GM12878 (cell line): ENCODE data around the gene PTPRM. TPM values are rescaled to one million over a fixed set of nuclear protein-coding genes. Genes with fewer than 3 reads are reported as not detected.
A peak's percentile ranks its signal among the peaks of the same experiment; 100 is the strongest.

Experiments used
- ATAC-seq: fragments of 200-7000 bp; cut with Tn5 transposase; 3 replicates; pipeline ENCODE4 v1.9.1; 2020; ENCODE audit warnings: mild to moderate bottlenecking, moderate library complexity
- BruUV-seq: library from RNA; stranded (reverse); fragments of 400-500 nt; replicated peaks from 2 replicates; lab custom pipeline; 2021; lab: Mats Ljungman, UMichigan
- CTCF ChIA-PET: fragments of 300-600 bp; sonication (Branson Sonifier 250); formaldehyde crosslinking; extraction: SDS; loops from one replicate; lab custom pipeline; 2021; ENCODE audit warnings: inconsistent platforms; lab: Yijun Ruan, JAX
- POLR2A ChIA-PET: fragments of 350-600 bp; formaldehyde crosslinking; extraction: SDS; loops from one replicate; lab custom pipeline; 2021; ENCODE audit warnings: inconsistent platforms; lab: Charles Lee
- RAD21 ChIA-PET: fragments of 300-600 bp; sonication (Branson Sonifier 250); formaldehyde crosslinking; loops from one replicate; lab custom pipeline; 2023; ENCODE audit warnings: antibody characterized with exemption; ENCODE audit not compliant: unreplicated experiment; lab: Charles Lee
- SMC1A ChIA-PET: fragments of 300-600 bp; sonication (Branson Sonifier 250); formaldehyde crosslinking; loops from one replicate; lab custom pipeline; 2023; ENCODE audit not compliant: unreplicated experiment, uncharacterized antibody; lab: Charles Lee
- DNase-seq: peaks from one replicate; pipeline ENCODE4 v3.0.0-alpha.2; 2011; ENCODE audit warnings: low read depth, low spot score
- FAIRE-seq: peaks from 3 replicates; lab custom pipeline; 2011; peaks lifted over from hg19 to GRCh38; lab: Jason Lieb, UNC
- H2AFZ ChIP-seq: 2 replicates; pipeline ENCODE4 v1.6.0; 2011; ENCODE audit warnings: low read depth, low read length, control low read depth; ENCODE audit not compliant: control insufficient read depth
- H3K27ac ChIP-seq: 2 replicates; pipeline ENCODE4 v1.5.1; 2011; ENCODE audit warnings: control low read depth; ENCODE audit not compliant: control insufficient read depth, insufficient read depth
- H3K27me3 ChIP-seq, 2 experiments: replicated peaks in 1 of 2; 2 replicates each; pipeline versions ENCODE4 v1.6.0 to v1.6.1; 2011; ENCODE audit warnings: low read length in 1 of 2; ENCODE audit not compliant: control insufficient read depth in 2 of 2, insufficient read depth in 2 of 2
- H3K36me3 ChIP-seq, 2 experiments: 2 replicates each; pipeline ENCODE4 v1.5.1; 2011; ENCODE audit warnings: low read length in 1 of 2; ENCODE audit not compliant: control insufficient read depth in 2 of 2, insufficient read depth in 2 of 2
- H3K4me1 ChIP-seq: 2 replicates; pipeline ENCODE4 v1.6.1; 2011; ENCODE audit warnings: mild to moderate bottlenecking, low read length, moderate library complexity, mixed read lengths; ENCODE audit not compliant: control insufficient read depth, insufficient read depth
- H3K4me2 ChIP-seq: 2 replicates; pipeline ENCODE4 v1.6.0; 2011; ENCODE audit warnings: control low read depth; ENCODE audit not compliant: control insufficient read depth, insufficient read depth
- H3K4me3 ChIP-seq: fragments of 200-600 bp; sonication (generic); 2 replicates; pipeline ENCODE4 v1.5.1; 2016
- H3K79me2 ChIP-seq: 2 replicates; pipeline ENCODE4 v1.6.0; 2011; ENCODE audit warnings: low read length; ENCODE audit not compliant: control insufficient read depth, insufficient read depth
- H3K9ac ChIP-seq: 2 replicates; pipeline ENCODE4 v1.8.0; 2011; ENCODE audit warnings: low read length, control low read depth, mixed read lengths; ENCODE audit not compliant: control insufficient read depth, insufficient read depth
- H3K9me3 ChIP-seq: replicated peaks from 3 replicates; pipeline ENCODE4 v1.5.1; 2011; ENCODE audit warnings: mild to moderate bottlenecking, low read length; ENCODE audit not compliant: control insufficient read depth, insufficient read depth
- H4K20me1 ChIP-seq: 2 replicates; pipeline ENCODE4 v1.6.0; 2011; ENCODE audit not compliant: control insufficient read depth, insufficient read depth
- ATF2 ChIP-seq: IDR thresholded peaks from 2 replicates; pipeline ENCODE4 v1.6.1; 2012; ENCODE audit warnings: low read length, inconsistent platforms
- CBFB ChIP-seq: IDR thresholded peaks from 2 replicates; pipeline ENCODE4 v1.6.1; 2016; ENCODE audit warnings: antibody characterized with exemption, low read depth
- CHD4 ChIP-seq: fragments of 200-600 bp; sonication (generic); IDR thresholded peaks from 2 replicates; pipeline ENCODE4 v1.6.1; 2016; ENCODE audit warnings: mild to moderate bottlenecking
- E2F4 ChIP-seq: IDR thresholded peaks from 2 replicates; pipeline ENCODE4 v1.6.1; 2012; ENCODE audit warnings: low read depth, low read length, improper control_type of control experiment
- ESRRA ChIP-seq: IDR thresholded peaks from 2 replicates; pipeline ENCODE4 v1.6.1; 2012; ENCODE audit warnings: mild to moderate bottlenecking, low read length, improper control_type of control experiment
- EZH2 ChIP-seq: IDR thresholded peaks from 2 replicates; pipeline ENCODE4 v1.6.1; 2012; ENCODE audit warnings: low read depth, mild to moderate bottlenecking, control low read depth, inconsistent platforms, low read length, borderline replicate concordance; ENCODE audit not compliant: control insufficient read depth
- KDM1A ChIP-seq: fragments of 200-600 bp; sonication (generic); IDR thresholded peaks from 2 replicates; pipeline ENCODE4 v1.6.1; 2016; ENCODE audit warnings: borderline replicate concordance
- KLF5 ChIP-seq: fragments of 450-650 bp; IDR thresholded peaks from 2 replicates; pipeline ENCODE4 v1.6.1; 2014; ENCODE audit warnings: mild to moderate bottlenecking; ENCODE audit not compliant: partially characterized antibody
- NFYA ChIP-seq: IDR thresholded peaks from 2 replicates; pipeline ENCODE4 v1.6.1; 2011; ENCODE audit warnings: low read depth, mild to moderate bottlenecking, low read length, improper control_type of control experiment, borderline replicate concordance
- NR2F1 ChIP-seq: fragments of 450-650 bp; conservative IDR thresholded peaks from 2 replicates; pipeline ENCODE4 v1.6.1; 2017; ENCODE audit warnings: mild to moderate bottlenecking
- NRF1 ChIP-seq: conservative IDR thresholded peaks from 2 replicates; pipeline ENCODE4 v1.6.1; 2011; ENCODE audit warnings: mild to moderate bottlenecking, low read depth, low read length, improper control_type of control experiment
- PAX8 ChIP-seq: fragments of 450-650 bp; IDR thresholded peaks from 2 replicates; pipeline ENCODE4 v1.6.1; 2017; ENCODE audit warnings: mild to moderate bottlenecking, moderate library complexity
- PML ChIP-seq: IDR thresholded peaks from 2 replicates; pipeline ENCODE4 v1.6.1; 2012; ENCODE audit warnings: low read length, inconsistent platforms
- SREBF2 ChIP-seq: IDR thresholded peaks from 2 replicates; pipeline ENCODE4 v1.6.1; 2012; ENCODE audit warnings: mild to moderate bottlenecking, low read length
- SUPT20H ChIP-seq: IDR thresholded peaks from 2 replicates; pipeline ENCODE4 v1.6.1; 2011; ENCODE audit warnings: low read depth, mild to moderate bottlenecking, low read length, moderate library complexity, borderline replicate concordance; ENCODE audit not compliant: control insufficient read depth
- ZNF622 ChIP-seq: fragments of 450-650 bp; IDR thresholded peaks from 2 replicates; pipeline ENCODE4 v1.6.1; 2017; ENCODE audit warnings: mild to moderate bottlenecking, inconsistent platforms
- WGBS: methylation state at CpG from one replicate; pipeline ENCODE4 v1.1.6; 2016; ENCODE audit warnings: low lambda C conversion rate; ENCODE audit not compliant: insufficient replicate concordance, insufficient coverage; ENCODE audit errors: missing lambda C conversion rate; 5-methylcytosine and 5-hydroxymethylcytosine counted together
- in situ Hi-C: fragments of 300-500 bp; cut with MboI; formaldehyde crosslinking; loops from 9 replicates; pipeline ENCODE4 v1.14.3; 2018; ENCODE audit warnings: mixed read lengths
- intact Hi-C: fragments of 100-400 bp; cut with micrococcal nuclease; formaldehyde crosslinking; loops from one replicate; pipeline ENCODE4 v1.14.2; 2022; ENCODE audit not compliant: unreplicated experiment
- polyA plus RNA-seq, 11 experiments: library from polyadenylated mRNA; depleted of rRNA in 4 of 11; unstranded in 6 of 11; stranded (reverse) in 5 of 11; fragments of >200 nt; fragmentation: Nextera tagmentation in 4 of 11; fragmentation: Illumina TruSeq in 1 of 11; extraction: Ambion mirVana in 4 of 11; extraction: Trizol in 1 of 11; gene quantifications; 1 replicate in 1 of 11; 2 replicates in 10 of 11; pipeline versions ENCODE4 v1.2.1 to v1.2.3, GENCODE V29; 2011 to 2016; ENCODE audit warnings: inconsistent platforms in 2 of 11, missing spikeins in 2 of 11, low read depth in 1 of 11
- total RNA-seq, 4 experiments: library from RNA; depleted of rRNA in 3 of 4; stranded (reverse); fragments of >200 nt in 3 of 4; fragmentation: Illumina TruSeq in 1 of 4; extraction: Trizol in 1 of 4; gene quantifications; 2 replicates each; pipeline versions ENCODE4 v1.2.1 to v1.2.3, GENCODE V29; 2013 to 2021
- TF ChIP-seq, protein P1 (sequence below): fragments of 450-650 bp; formaldehyde crosslinking; IDR thresholded peaks from 2 replicates; pipeline ENCODE4 v1.4.0; 2022; ENCODE audit warnings: mild to moderate bottlenecking, moderate library complexity
- TF ChIP-seq, protein P2 (sequence below): fragments of 450-650 bp; IDR thresholded peaks from 2 replicates; pipeline ENCODE4 v1.6.1; 2017; ENCODE audit warnings: antibody characterized with exemption, mild to moderate bottlenecking, moderate library complexity

The PTPRM gene
- total and polyA plus RNA-seq, 10 of the 15 experiments (the other 5 are each of a cell fraction or from before 2014, with no cell fraction given) = 0.07 to 22.6 (median 0.60) TPM

DNA sequence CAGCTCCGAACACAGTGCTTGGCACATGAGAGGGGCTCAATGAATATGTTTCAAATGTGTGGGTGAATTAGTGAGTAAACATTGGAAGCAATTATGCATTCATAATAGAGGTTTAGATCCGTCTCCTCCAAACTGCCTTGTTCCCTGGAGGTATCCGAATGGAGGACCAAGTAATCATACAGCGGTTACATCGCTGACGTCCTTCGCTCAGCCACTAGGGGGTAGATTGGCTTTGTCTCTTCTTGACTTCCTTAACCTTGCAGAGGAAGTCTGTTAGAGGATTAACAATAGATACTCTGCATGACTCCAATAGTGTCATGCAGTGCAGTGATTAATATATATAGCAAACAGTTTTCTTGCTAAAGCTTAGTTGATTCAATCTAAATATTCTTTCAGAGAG lies 517.0 kb downstream of the PTPRM start:
- BruUV-seq = no TSS peak
- intact Hi-C loops (no loop called here), in situ Hi-C loops (no loop called here)
- ChIA-PET SMC1A (interaction anchor here (1.0 to 2.3 kb wide), 6 partner anchors 10 to 306 kb away, joined by 3 to 15 read pairs (median 4); no protein-coding TSS in a partner anchor), CTCF (interaction anchor here (0.5 to 2.9 kb wide), 5 partner anchors 44 to 395 kb away, joined by 3 to 20 read pairs (median 3); no protein-coding TSS in a partner anchor), POLR2A (no interaction called here), RAD21 (interaction anchor here (1.0 kb wide), 1 partner anchor 305 kb away, joined by 4 read pairs; no protein-coding TSS in a partner anchor)
- no peak overlapping the region for H2AFZ ChIP-seq
- no peak overlapping the region for H3K4me3 ChIP-seq
- no peak overlapping the region for H3K27ac ChIP-seq
- peak; percentile 68 for ATAC-seq
- no peaks in the 10 kb centered on the region for H3K4me1 ChIP-seq
- H3K36me3 ChIP-seq = no peaks in the 10 kb centered on the region
- WGBS = 35% methylated on average over 7 of the region's 7 CpGs
- no peaks in the 10 kb centered on the region for H4K20me1 ChIP-seq
- H3K9ac ChIP-seq = no peak overlapping the region
- no peaks in the 10 kb centered on the region for H3K27me3 ChIP-seq
- H3K4me2 ChIP-seq = no peak overlapping the region
- H3K79me2 ChIP-seq = no peaks in the 10 kb centered on the region
- H3K9me3 ChIP-seq = no peaks in the 10 kb centered on the region
- no peak for DNase-seq
- FAIRE-seq = no peak
- TF ChIP-seq NFYA (no peak), CHD4 (no peak), NR2F1 (no peak), ATF2 (no peak), SUPT20H (no peak), E2F4 (no peak), PML (no peak), KDM1A (no peak), ESRRA (no peak), EZH2 (no peak), CBFB (no peak), PAX8 (no peak), ZNF622 (no peak), SREBF2 (no peak), KLF5 (no peak), NRF1 (no peak)
- TF ChIP-seq, protein P1, sequence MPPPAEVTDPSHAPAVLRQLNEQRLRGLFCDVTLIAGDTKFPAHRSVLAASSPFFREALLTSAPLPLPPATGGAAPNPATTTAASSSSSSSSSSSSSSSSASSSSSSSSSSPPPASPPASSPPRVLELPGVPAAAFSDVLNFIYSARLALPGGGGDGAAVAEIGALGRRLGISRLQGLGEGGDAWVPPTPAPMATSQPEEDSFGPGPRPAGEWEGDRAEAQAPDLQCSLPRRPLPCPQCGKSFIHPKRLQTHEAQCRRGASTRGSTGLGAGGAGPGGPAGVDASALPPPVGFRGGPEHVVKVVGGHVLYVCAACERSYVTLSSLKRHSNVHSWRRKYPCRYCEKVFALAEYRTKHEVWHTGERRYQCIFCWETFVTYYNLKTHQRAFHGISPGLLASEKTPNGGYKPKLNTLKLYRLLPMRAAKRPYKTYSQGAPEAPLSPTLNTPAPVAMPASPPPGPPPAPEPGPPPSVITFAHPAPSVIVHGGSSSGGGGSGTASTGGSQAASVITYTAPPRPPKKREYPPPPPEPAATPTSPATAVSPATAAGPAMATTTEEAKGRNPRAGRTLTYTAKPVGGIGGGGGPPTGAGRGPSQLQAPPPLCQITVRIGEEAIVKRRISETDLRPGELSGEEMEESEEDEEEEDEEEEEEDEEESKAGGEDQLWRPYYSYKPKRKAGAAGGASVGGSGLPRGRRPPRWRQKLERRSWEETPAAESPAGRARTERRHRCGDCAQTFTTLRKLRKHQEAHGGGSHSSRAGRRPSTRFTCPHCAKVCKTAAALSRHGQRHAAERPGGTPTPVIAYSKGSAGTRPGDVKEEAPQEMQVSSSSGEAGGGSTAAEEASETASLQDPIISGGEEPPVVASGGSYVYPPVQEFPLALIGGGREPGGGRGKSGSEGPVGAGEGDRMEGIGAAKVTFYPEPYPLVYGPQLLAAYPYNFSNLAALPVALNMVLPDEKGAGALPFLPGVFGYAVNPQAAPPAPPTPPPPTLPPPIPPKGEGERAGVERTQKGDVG = no peak
- TF ChIP-seq, protein P2, sequence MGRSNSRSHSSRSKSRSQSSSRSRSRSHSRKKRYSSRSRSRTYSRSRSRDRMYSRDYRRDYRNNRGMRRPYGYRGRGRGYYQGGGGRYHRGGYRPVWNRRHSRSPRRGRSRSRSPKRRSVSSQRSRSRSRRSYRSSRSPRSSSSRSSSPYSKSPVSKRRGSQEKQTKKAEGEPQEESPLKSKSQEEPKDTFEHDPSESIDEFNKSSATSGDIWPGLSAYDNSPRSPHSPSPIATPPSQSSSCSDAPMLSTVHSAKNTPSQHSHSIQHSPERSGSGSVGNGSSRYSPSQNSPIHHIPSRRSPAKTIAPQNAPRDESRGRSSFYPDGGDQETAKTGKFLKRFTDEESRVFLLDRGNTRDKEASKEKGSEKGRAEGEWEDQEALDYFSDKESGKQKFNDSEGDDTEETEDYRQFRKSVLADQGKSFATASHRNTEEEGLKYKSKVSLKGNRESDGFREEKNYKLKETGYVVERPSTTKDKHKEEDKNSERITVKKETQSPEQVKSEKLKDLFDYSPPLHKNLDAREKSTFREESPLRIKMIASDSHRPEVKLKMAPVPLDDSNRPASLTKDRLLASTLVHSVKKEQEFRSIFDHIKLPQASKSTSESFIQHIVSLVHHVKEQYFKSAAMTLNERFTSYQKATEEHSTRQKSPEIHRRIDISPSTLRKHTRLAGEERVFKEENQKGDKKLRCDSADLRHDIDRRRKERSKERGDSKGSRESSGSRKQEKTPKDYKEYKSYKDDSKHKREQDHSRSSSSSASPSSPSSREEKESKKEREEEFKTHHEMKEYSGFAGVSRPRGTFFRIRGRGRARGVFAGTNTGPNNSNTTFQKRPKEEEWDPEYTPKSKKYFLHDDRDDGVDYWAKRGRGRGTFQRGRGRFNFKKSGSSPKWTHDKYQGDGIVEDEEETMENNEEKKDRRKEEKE = no peak
